GM13977 (cell line): ENCODE data around the gene RXRB.

Source experiments
- DNase-seq: peaks from one replicate; pipeline ENCODE4 v3.0.0; 2012; ENCODE audit warnings: low spot score
- CTCF ChIP-seq: IDR thresholded peaks from 2 replicates; pipeline ENCODE4 v1.5.1; 2012; ENCODE audit warnings: mild to moderate bottlenecking, control low read depth; ENCODE audit not compliant: insufficient read depth; ENCODE audit errors: extremely low read depth, missing control alignments
- in situ Hi-C: fragments of 300-500 bp; cut with MboI; formaldehyde crosslinking; loops from one replicate; pipeline ENCODE4 v1.12.0; 2022; ENCODE audit warnings: low sequenced_read_pairs, low pct_unique_long_range_greater_than_20kb, mixed read lengths, inconsistent platforms; ENCODE audit not compliant: unreplicated experiment

RXRB gene

GRCh38 chr6:33200219-33201146 is at the start of gene RXRB, which contains the start of gene SLC39A7:
RXRB (minus strand) TSS chr6:33200665; CDS start chr6:33200476, 189 bp downstream.
SLC39A7 (plus strand) TSS chr6:33200867; CDS start chr6:33201246, 379 bp downstream.
- no peak for TF ChIP-seq CTCF
- in situ Hi-C loops: no loop called here
- peak; percentile 99 for DNase-seq

GRCh38 chr6:33249732-33250630 is 49.5 kb upstream of the RXRB start:
- no peak for DNase-seq
- no peak for TF ChIP-seq CTCF
- in situ Hi-C loops: loop anchor here (10.0 kb wide), 1 partner anchor 245 kb away; the partner anchor contains the start of gene HLA-DOA

GRCh38 chr6:33248932-33249731 is 48.7 kb upstream of the RXRB start:
- peak; percentile 88 for DNase-seq
- TF ChIP-seq CTCF: peak; percentile 17
- in situ Hi-C loops: loop anchor here (10.0 kb wide), 1 partner anchor 244 kb away; the partner anchor contains the start of gene HLA-DOA

- TF ChIP-seq CTCF: peak; percentile 4
- DNase-seq: no peak
- in situ Hi-C loops: loop anchor here (10.0 kb wide), 1 partner anchor 244 kb away; the partner anchor contains the start of gene HLA-DOA
Observed at GRCh38 chr6:33248643-33248931, 48.1 kb upstream of the RXRB start.

GRCh38 chr6:33247977-33248642 is 47.6 kb upstream of the RXRB start:
- TF ChIP-seq CTCF: peak; percentile 93
- in situ Hi-C loops: loop anchor here (10.0 kb wide), 1 partner anchor 243 kb away; the partner anchor contains the start of gene HLA-DOA
- peak; percentile 77 for DNase-seq
